HG03432 (cell line): ENCODE data around the gene EFCAB6.

ENCODE experiments used
- ATAC-seq: cut with Tn5 transposase; IDR thresholded peaks from one replicate; pipeline ENCODE4 v1.9.1; 2021; ENCODE audit warnings: mild to moderate bottlenecking, moderate library complexity; ENCODE audit not compliant: unreplicated experiment

EFCAB6 gene

DNA sequence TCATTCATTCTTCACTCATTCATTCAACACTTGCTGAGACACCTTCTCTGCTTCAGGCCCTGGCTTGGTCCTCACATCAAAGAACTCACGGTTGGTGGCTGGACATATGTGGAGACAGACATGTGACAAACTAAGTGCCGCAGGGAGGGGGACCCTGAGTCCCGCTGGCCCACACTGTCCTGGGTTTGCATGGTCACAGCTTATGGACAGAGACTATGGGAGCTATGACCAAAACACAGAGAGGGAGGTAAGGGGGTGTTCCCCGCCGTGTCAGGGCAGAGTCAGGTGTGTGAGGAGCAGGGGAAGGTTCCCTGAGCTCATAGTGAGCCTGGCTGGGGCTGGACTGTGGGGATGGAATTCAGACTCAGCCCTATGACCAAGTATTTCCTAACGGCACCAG lies 277.2 kb downstream of the EFCAB6 start:
- no peak for ATAC-seq

DNA sequence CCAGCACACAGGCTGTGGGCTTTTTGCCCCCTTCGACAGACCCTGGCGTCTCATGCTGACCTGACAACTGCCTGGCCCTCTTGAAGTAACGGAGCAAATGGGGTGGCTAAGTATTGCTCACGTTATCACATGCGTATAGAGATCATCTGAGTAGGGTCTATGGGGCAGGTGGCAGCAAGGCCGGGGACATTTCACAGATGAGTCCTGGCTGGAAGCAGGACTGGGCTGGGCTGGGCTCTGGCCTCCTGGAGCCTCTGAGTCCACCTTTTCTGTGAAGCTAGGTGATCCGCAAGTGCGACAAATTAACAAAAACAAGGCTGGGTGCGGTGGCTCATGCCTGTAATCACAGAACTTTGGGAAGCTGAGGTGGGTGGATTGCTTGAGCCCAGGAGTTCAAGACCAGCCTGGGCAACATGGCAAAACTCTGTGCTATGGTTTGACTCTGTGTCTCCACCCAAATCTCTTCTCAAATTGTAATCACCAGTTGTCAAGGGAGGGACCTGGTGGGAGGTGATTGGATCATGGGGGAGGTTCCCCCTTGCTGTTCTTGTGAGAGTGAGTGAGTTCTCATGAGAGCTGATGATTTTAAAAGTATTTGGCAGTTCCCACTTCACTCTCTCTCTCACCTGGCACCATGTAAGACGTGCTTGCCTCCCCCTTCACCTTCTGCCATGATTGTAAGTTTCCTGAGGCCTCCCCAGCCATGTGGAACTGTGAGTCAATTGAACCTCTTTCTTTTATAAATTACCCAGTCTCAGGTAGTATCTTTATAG lies 278.3 kb downstream of the EFCAB6 start:
- ATAC-seq, result no peak

DNA sequence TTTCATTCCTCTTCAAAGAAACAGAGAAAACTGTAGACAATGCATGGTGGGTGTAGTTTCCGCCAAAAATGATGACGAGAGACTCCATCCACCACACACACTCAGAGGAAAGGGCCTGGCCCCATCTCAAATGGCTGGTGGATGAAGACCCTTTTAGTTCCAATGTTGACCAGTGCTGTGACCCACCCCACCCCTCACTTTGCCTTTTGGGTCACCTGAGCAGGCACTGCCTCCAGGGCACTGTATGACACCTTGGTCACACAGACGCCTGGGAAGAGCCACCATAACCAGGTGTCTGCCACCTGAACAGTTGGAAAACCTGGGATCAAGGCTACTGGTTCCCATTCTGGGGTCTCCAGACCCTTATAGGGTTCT lies 279.0 kb downstream of the EFCAB6 start:
- no peak for ATAC-seq

DNA sequence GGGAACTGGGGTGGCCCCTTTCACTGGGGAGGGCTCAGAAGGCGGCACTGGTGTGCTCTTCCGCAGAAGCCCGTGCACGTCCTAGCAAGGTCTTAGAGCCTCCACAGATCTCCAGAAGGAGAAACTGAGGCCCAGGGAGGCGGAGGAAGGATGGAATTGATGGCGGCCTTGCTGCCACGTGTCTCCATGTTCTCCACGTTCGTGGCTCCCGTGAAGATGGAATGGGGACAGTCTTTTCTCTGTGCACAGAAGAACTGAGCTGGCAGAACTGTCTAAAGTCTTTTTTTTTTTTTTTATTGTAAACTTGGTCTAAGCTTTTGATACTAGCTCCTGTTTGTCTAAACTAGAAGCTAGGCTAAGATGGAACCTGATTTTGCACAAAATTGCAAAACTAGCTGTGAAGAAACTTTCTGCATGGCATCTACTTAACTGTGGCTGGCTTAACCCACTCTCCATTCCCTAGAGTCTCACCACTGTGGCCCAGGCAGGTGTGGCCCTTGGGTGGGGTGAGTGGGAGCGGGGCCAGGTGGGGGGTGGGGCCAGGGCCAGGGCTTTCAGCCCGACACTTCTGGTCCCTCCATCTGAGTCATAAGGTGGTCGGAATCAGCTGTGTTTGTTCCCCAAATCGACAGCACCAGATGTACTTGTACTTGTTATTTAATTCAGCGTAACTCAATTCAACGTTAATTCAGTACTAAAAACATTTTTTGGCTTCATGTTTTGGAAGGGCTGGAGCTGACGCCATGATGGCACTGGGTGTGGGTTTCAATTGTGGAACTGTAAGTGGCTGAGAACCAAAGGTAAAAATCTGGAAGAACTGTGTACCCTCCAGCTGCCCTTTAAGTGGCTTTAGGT lies 279.6 kb downstream of the EFCAB6 start:
- no peak for ATAC-seq

DNA sequence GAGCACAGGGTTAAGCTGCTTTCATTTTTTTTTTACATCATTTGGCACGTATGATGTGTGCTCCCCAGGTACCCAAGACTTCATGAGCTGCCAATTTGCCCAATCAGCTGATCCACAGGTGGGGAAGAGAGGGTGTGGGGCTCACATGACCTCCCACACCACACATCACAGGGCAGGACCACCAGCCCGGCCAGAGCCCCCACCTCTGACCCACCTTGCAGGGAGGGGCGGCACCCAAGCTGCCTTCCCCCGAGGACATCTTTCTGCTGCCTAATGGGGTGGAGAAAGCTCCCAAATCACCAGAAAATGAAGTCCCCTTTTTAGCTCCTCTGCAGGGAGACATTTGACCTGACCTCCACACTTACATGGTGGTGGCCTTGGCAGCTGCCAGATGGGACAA lies 280.5 kb downstream of the EFCAB6 start:
- no peak for ATAC-seq

DNA sequence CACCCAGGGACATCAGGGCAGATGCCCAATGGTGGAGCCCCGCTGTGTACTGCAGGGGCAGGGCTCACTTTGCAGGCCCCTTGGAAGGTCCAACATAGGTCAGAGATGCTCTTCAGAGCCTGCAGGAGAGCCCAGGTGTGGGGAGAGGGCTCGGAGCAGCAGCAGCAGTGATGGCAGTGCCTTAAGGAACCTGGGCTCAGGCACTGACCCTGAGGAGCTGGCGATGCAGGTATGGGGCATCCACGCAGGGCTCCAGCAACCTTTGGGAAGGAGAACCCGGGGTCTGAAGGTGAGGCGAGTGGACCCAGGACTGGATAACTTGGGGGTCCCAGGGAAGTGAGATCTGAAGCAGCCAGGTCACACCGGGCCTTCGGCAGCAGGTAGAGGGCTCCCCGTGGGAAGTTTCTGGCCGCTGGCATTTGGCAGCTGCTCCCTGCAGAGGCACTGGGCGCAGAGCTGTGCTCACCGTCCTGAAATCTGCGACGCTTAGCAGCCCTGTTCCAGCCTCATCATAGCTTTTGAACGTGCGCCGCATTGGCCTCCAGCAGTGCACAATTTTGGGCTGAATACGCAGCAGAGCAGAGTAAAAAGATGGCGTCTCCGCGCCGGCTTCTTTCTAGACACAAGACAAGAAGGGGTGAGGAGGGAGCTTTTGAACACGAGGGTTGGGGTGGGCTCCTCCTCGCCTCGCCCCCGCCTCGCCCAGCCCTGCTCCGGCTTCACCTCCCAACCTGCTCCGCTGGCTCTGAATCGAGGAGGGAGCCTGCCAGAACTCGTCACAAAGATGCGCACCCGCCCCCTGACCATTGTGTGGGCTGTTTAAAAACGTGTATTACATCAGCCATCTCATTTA lies 281.5 kb downstream of the EFCAB6 start:
- ATAC-seq, result no peak

DNA sequence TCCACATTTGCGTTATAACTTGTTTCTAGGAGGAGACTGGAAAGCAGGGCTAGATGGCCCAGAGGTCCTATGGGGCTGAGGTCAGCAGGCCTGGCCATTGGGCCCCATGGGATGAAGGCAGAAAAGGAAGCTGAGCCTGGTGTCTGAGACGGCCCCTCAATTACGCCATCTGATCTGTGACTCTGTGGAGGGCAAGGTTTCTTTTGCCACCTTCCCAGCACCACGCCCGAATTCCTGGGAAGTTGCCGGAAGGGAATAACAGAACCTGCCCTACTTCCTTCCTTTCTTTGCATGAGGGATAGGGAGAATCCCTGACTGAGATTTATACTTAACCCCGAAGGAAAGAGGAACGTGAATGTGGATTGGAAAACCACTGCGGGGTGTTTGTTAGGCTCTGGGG lies 282.2 kb downstream of the EFCAB6 start:
- ATAC-seq, result no peak

DNA sequence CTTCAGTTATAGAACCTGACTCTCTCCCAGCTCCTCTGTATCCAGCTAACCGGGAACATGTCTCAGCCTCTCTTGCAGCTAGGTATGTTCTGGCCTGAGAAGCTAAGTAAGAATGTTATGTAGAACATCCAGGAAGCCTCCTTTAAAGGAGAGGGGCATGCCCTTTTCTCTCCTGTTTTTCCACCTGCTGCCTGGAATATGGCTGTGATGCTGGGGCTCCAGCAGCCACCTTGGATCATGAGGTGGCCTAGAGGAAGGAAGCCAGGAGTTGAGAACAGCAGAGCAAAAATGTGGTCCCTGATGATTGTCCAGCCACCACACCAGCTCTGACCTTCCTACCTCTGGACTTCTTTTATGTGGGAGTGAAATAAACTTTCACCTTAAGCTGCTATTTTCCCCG lies 282.6 kb downstream of the EFCAB6 start:
- no peak for ATAC-seq

DNA sequence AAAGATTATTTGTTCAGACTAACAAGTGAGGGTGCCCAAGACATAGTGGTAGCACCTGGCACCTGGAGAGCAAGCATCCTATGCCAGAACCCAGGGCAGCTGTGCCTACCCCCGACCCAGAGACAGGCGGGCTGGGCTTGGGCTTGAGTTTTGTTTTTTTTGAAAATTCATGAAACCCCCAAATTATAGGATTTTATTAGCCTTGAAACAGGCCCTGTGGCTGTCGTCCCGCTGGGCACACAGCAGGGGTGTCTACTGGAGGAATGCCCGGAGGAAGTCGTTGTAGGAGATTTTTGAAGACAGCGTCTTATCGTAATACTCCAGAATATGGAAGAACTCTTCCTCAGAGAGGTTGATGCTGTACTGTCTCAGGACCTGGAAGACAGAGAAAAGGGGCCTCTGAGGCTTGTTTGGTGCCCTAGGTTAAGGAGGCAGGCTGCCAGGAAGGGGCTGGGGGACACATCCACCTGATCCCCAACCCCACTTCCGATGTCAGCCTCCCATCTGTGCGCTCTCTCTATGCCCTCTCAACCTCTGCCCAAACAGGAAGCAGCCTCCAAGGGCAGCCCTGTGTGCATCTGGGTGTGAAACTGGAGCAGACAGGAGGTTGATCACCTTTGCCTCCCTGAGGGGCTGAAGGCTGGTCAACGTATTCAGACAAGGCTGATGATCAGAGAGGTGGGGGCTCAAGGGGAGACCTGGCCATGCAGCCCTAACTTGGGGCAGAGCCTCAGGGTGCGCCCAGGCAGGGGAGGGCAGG lies 283.3 kb downstream of the EFCAB6 start:
- no peak for ATAC-seq

DNA sequence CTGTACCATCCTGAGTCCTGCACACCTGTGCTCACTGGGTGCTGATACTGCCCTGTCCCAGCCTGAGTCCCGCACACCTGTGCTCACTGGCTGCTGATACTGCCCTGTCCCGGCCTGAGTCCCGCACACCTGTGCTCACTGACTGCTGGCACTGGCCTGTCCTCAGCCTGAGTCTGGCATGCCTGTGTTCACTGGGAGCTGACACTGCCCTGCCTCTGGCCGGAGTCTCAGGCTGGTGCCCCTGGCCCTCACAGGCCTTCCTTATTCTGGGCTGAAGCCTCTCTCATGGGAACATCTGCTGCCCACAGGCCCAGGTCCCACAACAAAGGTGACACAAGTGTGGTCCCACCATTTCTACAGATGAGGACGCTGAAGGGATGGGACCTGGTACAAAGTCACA lies 285.2 kb downstream of the EFCAB6 start:
- ATAC-seq, result no peak

DNA sequence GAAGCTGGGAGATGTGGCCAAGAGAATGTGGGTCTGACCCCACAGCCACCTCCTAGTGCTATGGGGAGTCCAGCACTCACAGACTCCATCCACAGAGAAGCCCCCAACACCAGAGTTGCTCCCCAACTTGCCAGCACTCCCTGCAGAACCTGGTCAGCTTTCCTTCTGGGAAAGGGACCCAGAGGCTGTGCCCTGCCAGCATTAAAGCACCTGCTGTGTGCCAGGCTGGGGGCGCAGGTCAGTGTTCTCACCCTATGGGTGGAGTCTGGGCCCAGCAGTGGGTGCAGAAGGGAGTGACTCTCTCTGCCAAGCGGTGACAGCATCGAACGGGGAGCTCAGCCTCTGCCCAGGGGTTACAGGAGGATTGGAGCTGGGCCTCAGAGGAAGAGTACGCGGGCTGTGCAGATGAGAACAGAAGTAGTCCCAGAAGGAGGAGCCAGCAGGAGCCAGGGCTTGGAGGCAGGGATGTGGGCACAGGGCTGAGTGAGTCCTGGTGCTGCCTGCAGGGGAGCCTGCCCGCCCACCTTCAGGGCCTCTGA lies 285.9 kb downstream of the EFCAB6 start:
- no peak for ATAC-seq

DNA sequence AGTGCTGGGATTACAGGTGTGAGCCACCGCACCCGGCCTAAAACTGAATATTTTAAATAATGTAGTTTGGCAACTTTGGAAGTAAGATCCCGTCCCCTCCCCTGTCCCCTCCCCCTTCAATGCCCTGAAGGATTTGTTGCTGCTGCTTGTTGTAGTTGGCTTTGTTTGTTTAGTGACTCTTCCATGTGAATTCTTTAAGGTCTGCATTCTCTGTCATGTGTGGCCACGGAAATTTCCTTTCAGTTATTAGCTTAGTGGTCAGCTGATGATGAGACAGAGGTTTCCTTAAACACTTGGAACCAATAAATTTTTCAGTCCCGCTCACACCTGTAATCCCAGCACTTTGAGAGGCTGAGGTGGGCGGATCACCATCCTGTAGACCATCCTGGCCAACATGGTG lies 290.4 kb downstream of the EFCAB6 start:
- ATAC-seq, result no peak

DNA sequence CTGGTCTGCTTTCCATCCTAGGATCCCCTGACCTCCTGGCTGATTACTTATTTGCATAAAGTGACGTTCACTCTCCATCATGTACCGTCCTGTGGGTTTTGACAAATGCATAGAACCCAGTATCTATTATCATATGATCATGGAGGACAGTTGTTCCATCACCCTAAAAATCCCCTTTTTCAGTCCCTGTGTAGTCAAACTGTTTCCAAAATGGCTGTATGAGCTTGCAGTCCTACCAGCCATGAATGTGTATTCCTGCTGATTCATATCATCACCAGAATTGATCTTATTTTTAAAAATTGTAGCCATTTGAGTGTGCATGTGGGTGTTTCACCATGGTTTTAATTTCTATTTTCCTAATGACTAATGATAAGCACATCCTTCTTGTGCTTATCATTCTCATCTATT lies 291.5 kb downstream of the EFCAB6 start:
- ATAC-seq, result no peak

DNA sequence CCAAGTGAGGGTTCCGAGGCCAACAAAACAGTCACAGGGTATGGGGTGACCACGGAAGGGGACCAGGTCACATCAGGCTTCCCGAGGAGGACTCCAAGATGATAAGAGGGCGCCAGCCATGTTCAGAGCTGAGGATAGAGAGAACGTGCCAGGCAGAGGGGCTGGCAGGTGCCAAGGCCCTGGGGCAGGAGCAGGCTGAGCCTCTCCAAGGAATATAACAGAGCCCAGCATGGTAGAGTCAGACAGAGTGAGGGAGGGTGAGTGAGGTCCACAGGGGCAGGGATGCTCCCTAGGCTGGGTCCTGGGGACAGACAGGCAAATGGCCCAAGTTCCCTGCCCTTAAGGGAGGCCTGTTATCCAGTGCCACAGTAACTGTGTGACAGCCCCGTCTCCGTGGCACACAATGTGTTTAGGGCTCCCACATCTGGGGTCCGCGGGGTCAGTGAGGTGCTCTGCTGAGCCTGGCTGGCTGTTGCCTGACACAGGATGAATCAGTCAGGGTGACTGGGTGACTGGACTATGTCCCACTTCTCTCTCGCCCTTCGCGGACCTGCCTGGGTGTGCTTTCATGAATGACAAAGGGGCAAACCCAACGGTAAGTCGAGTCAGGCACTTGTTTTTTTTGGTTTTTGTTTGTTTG lies 295.0 kb downstream of the EFCAB6 start:
- no peak for ATAC-seq

DNA sequence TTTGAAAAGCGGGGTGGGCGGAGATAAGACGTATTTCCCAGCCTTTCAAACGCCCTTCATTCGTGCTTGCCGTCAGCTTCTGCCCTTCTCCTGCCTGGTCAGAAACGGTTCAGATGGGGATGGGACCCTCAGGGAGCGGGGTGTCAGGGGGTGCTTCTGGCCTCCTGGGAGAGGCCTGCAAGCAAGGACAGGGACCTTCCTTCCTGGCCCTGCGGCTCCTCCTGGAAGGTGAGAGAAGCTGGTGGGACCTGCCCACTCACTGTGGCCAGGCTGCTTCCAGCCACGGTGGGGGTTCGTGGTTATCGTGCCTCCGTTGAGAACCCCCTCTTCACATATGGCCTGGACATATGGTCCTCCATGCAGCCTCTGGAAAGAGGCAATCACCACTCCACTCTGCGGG lies 295.7 kb downstream of the EFCAB6 start:
- ATAC-seq, result no peak

DNA sequence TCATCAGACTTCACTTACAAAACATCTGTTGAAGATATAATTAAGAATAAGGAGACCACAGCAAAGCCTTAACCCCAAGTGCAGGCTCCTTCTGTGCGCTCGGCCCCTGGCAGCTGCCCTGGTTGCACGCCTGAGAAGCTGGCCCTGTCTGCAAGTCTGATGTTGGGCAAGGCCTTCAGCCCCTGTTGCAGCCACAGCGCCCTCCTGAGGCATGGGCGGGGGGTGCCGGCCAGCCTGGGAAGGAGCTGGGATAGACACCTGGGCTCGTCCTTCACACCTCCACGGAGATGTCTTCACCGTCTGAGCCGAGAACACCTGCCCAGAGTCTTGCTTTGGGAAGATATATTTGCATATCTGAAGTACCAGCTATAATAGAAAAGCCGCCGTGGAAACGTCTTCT lies 296.2 kb downstream of the EFCAB6 start:
- ATAC-seq, result no peak

DNA sequence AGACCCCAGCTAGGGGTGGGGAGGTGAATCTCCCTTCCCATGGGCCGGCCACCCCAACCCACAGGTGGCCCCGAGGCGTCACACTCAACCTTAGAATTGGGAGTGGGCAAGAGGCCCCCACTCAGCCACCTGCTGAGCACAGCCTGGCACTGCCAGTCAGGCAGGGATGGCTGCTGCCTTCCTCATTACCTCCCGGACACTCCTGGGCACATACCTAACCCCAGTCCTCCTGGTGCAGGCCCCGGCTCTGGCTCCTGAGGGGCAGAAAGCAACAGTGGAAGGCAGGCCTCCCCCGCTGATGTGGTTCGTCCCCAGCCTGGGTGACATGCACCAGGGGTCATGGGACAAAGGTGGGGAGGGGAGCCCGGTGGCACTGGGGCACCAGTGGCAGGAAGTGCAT lies 296.7 kb downstream of the EFCAB6 start:
- no peak for ATAC-seq

DNA sequence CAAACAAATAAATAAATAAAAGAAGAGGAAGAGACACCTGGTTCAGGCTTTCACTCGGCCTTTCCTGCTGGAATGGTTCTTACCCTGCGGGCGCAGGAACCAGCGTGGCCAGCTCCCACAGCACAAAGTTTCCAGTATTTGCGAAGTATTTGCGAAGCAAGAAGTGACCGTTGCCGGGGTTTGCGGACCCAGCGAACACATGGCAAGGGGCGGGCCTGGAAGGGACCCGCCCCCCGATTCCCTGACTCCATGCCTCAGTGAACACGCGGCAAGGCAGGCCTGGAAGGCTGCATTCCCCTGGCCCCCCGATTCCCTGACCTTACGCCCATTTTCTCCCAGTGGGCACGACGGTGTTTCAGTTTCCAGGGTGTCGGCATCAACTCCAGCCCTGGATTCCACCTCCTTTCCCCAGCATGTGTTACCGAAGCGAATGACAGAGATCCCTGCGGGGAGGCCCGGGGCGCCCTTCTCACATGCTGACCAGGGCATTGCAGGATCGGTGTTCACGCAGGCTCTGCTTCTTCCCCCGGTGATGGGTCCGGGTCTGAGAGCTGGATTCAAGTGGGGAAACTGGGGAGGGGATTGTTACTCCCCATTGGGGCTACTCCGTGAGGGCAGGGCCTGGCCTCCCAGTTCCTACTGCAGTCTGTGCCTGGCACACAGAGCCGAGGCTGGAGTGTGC lies 297.5 kb downstream of the EFCAB6 start:
- no peak for ATAC-seq

DNA sequence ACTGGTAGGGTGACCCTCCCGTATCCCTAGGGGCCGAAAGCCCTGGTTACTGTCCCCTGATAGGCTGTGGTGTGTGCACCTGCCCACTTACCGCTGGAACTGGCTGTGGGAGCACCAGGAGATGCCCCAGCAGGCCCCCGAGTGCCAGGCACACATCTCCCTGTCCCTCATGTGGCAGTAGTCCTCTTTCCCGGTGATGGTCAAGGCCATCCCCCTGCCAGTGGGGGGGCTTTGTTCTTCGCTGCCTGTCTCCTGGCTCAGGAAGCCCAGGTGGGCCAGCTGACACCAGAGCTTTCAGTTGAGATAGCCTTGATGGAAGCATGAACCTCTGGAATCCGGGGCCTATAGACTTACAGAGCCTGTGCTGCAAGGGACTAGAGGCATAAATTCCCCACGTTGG lies 299.8 kb downstream of the EFCAB6 start:
- ATAC-seq, result no peak
